Vagina (tissue), 2 donors: ENCODE data around the gene ABLIM2.

ENCODE experiments used
- CTCF ChIP-seq, 3 experiments: fragments of 450-650 bp in 2 of 3; fragments of 200-600 bp in 1 of 3; sonication (generic) in 1 of 3; IDR thresholded peaks; one replicate each; pipeline ENCODE4 v1.5.1; 2017 to 2019; ENCODE audit warnings: antibody characterized with exemption in 3 of 3, mild to moderate bottlenecking in 2 of 3, moderate library complexity in 2 of 3
- POLR2A ChIP-seq, 2 donors: fragments of 450-650 bp; IDR thresholded peaks; one replicate each; pipeline ENCODE4 v1.6.1; 2017; ENCODE audit warnings: antibody characterized with exemption in 2 of 2, mild to moderate bottlenecking in 2 of 2, moderate library complexity in 2 of 2
- POLR2AphosphoS5 ChIP-seq, 2 donors: sonication (generic); formaldehyde crosslinking; IDR thresholded peaks; one replicate each; pipeline ENCODE4 v1.9.0; 2017; ENCODE audit warnings: antibody characterized with exemption in 2 of 2, mild to moderate bottlenecking in 2 of 2, low read depth in 1 of 2; ENCODE audit not compliant: insufficient read depth in 1 of 2

GRCh38 chr4:8009097-8009496 lies 149.5 kb downstream of the ABLIM2 start:
- TF ChIP-seq CTCF (IDR thresholded peaks at IDR 0.05) (no peak), POLR2A (IDR thresholded peaks at IDR 0.05) (no peak), POLR2AphosphoS5 (IDR thresholded peaks at IDR 0.05; ENCODE audit: insufficient read depth in 1 of 2, low read depth in 1 of 2) (no peak)
